MCF 10A (cell line): ENCODE measurements around the gene EIF4B. TPM values are rescaled to one million over a fixed set of nuclear protein-coding genes. Genes with fewer than 3 reads are reported as not detected.
A peak's percentile ranks its signal among the peaks of the same experiment; 100 is the strongest.

Experiments used
- BruUV-seq: library from RNA; stranded (reverse); fragments of 400-500 nt; replicated peaks from 2 replicates; lab custom pipeline; 2021; lab: Mats Ljungman, UMichigan
- CTCF ChIA-PET: fragments of 300-600 bp; sonication (Branson Sonifier 250); formaldehyde crosslinking; extraction: SDS; loops from one replicate; lab custom pipeline; 2021; ENCODE audit warnings: antibody characterized with exemption, inconsistent platforms; lab: Yijun Ruan, JAX
- POLR2A ChIA-PET: fragments of 300-600, 350-650 bp; sonication (Branson Sonifier 250); formaldehyde crosslinking; extraction: SDS; loops from one replicate; lab custom pipeline; 2020; ENCODE audit warnings: antibody characterized with exemption, inconsistent platforms; lab: Yijun Ruan, JAX
- DNase-seq: peaks from one replicate; pipeline ENCODE4 v3.0.0-alpha.2; 2018; ENCODE audit not compliant: unreplicated experiment
- H3K27ac Mint-ChIP-seq: one replicate; pipeline ENCODE4 v1.8.0; 2022; ENCODE audit warnings: mild to moderate bottlenecking, low read depth, mixed read lengths; ENCODE audit not compliant: unreplicated experiment
- H3K27me3 Mint-ChIP-seq: one replicate; pipeline ENCODE4 v1.8.0; 2022; ENCODE audit warnings: mixed read lengths; ENCODE audit not compliant: insufficient read depth, unreplicated experiment
- H3K36me3 Mint-ChIP-seq: one replicate; pipeline ENCODE4 v1.8.0; 2022; ENCODE audit warnings: mild to moderate bottlenecking, moderate library complexity, mixed read lengths; ENCODE audit not compliant: insufficient read depth, unreplicated experiment
- H3K4me1 Mint-ChIP-seq: one replicate; pipeline ENCODE4 v1.8.0; 2022; ENCODE audit warnings: mixed read lengths; ENCODE audit not compliant: insufficient read depth, unreplicated experiment
- H3K4me3 Mint-ChIP-seq: one replicate; pipeline ENCODE4 v1.8.0; 2022; ENCODE audit warnings: mild to moderate bottlenecking, moderate library complexity, mixed read lengths; ENCODE audit not compliant: unreplicated experiment
- H3K9me3 Mint-ChIP-seq: one replicate; pipeline ENCODE4 v1.8.0; 2022; ENCODE audit warnings: mixed read lengths; ENCODE audit not compliant: unreplicated experiment
- intact Hi-C: fragments of 100-400 bp; cut with micrococcal nuclease; formaldehyde crosslinking; loops from 2 replicates; pipeline ENCODE4 v1.14.1; 2022
- total RNA-seq: library from RNA; stranded (reverse); gene quantifications from 2 replicates; pipeline ENCODE4 v1.2.3, GENCODE V29; 2022
- TF ChIP-seq, protein P1 (sequence below): fragments of 200-600 bp; IDR thresholded peaks from one replicate; pipeline ENCODE4 v1.8.0; 2022; ENCODE audit warnings: antibody characterized with exemption, mild to moderate bottlenecking; ENCODE audit not compliant: unreplicated experiment

EIF4B gene
- total RNA-seq, 1 experiment from 2014 or later: 658 TPM

DNA sequence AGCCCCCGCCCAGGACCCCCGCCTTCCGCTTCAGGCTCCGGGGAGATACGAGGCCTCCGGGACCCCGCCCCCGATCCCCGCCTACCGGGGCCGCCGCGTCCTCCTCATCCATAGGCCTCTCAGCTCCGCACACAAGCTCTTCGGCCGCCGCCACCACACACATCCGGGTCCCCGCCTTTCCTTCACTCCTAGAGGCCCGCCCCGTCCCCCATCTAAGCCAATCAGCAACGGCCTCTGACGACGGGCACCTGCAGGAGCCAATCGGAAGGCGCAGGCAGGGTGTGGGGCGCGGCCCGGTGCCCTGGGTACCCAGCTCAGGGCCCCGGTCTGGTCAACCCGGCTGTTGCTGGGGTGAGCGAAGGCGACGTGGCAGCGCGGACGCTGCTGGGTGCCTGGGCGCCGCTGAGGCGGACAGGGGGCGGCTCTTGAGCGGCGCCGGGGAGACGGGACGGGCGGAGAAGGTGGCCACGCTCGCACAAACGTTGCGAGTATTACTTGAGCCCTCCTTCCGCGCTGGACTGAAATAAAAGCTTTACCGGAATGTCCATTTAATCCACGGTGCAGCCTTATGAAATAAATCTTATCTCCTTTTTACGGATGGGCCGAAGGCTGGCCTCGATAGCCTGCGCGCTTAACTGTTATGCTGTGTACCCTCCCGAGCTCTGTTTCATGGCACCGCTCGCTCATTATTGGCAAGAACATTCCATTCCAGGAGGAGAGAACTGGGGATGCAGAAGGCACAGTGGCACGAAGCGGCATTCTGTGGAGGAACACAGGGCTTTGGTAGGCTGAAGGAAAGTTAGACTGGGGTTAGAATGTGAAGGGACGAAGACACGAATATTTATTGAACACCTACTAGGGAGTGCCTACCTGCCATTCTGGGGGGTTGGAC is 73.2 kb downstream of the EIF4B start, which contains the start of gene SPRYD3:
SPRYD3 (minus strand) TSS at position 165 of the 892 bp plus-strand sequence; CDS start at position 108, 57 bp downstream.
- H3K4me3 Mint-ChIP-seq: peak within 1 kb of the TSS; percentile 73
- H3K27me3 Mint-ChIP-seq: no peaks in the 10 kb centered on the region
- TSS peak; percentile 94 for BruUV-seq
- peak within 1 kb of the TSS; percentile 61 for H3K27ac Mint-ChIP-seq
- peaks cover 41% of the 10 kb centered on the region for H3K36me3 Mint-ChIP-seq
- POLR2A ChIA-PET: interaction anchor here (0.5 to 4.8 kb wide), 30 partner anchors 11 to 935 kb away, joined by 3 to 55 read pairs (median 4); partner anchors contain the start of genes AAAS, CSAD, EIF4B and ESPL1
- no peaks in the 10 kb centered on the region for H3K9me3 Mint-ChIP-seq
- H3K4me1 Mint-ChIP-seq: peaks cover 23% of the 10 kb centered on the region
- CTCF ChIA-PET: interaction anchor here (0.6 to 6.9 kb wide), 7 partner anchors 12 to 609 kb away, joined by 3 to 85 read pairs (median 4); no protein-coding TSS in a partner anchor
- peak; percentile 97 for DNase-seq
- TF ChIP-seq, protein P1, sequence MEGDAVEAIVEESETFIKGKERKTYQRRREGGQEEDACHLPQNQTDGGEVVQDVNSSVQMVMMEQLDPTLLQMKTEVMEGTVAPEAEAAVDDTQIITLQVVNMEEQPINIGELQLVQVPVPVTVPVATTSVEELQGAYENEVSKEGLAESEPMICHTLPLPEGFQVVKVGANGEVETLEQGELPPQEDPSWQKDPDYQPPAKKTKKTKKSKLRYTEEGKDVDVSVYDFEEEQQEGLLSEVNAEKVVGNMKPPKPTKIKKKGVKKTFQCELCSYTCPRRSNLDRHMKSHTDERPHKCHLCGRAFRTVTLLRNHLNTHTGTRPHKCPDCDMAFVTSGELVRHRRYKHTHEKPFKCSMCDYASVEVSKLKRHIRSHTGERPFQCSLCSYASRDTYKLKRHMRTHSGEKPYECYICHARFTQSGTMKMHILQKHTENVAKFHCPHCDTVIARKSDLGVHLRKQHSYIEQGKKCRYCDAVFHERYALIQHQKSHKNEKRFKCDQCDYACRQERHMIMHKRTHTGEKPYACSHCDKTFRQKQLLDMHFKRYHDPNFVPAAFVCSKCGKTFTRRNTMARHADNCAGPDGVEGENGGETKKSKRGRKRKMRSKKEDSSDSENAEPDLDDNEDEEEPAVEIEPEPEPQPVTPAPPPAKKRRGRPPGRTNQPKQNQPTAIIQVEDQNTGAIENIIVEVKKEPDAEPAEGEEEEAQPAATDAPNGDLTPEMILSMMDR: no peak
- intact Hi-C loops: loop anchor here (1.0 to 2.0 kb wide), 2 partner anchors 20 to 73 kb away; partner anchors contain the start of gene EIF4B

DNA sequence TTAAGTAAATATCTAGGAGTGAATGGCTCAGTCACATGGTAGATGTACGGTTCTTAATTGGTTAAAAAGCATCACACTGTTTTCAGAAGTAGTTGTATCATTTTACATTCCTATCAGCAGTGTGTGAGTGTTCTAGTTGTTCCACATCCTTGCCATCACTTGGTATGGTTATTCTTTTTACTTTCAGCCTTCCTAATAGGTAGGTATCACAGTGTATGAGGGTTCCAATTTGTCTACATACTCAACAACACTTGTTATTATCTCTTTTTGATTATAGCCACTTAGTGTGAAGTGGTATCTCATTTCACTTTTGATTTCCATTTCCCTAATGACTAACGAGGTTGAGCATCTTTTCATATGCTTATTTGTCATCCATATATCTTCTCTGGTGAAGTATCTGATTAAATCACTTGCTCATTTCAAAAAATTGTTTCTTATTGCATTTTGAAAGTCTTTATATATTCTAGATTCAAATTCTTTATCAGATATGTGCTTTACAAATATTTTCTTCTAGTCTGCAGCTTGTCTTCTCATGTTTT is 76.5 kb downstream of the EIF4B start:
- Mint-ChIP-seq H3K27me3 (no peaks in the 10 kb centered on the region), H3K4me3 (no peak overlapping the region), H3K36me3 (peaks cover 14% of the 10 kb centered on the region), H3K9me3 (no peaks in the 10 kb centered on the region), H3K4me1 (peaks cover 16% of the 10 kb centered on the region), H3K27ac (no peak overlapping the region)
- DNase-seq: no peak
- ChIA-PET POLR2A (no interaction called here), CTCF (interaction anchor here (0.6 to 2.7 kb wide), 2 partner anchors 12 to 17 kb away, joined by 3 to 13 read pairs; no protein-coding TSS in a partner anchor)
- BruUV-seq: no TSS peak
- intact Hi-C loops: no loop called here
- TF ChIP-seq, protein P1: no peak

DNA sequence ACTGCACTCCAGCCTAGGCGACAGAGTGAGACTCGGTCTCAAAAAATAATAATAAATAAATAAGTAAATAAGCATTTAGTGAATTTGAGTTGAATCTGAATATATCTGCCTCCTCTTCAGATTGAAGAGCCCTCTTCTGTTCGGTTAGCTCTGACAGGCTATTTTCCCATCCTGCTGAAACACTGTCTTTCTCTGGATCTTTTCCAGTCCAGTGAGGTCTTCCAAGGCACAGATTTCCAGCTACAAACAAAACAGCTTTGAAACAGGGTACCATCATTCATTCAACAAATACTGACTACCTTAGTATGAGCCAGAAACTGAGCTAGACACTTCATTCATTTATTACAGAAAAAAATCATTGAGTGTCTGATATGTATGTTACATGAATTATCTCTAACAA is 80.1 kb downstream of the EIF4B start:
- H3K36me3 Mint-ChIP-seq: no peaks in the 10 kb centered on the region
- H3K9me3 Mint-ChIP-seq: no peaks in the 10 kb centered on the region
- H3K27me3 Mint-ChIP-seq: no peaks in the 10 kb centered on the region
- intact Hi-C loops: no loop called here
- H3K27ac Mint-ChIP-seq: no peak overlapping the region
- POLR2A ChIA-PET: interaction anchor here (0.7 to 2.0 kb wide), 3 partner anchors 9 to 26 kb away, joined by 3 to 7 read pairs (median 4); no protein-coding TSS in a partner anchor
- no peak for DNase-seq
- CTCF ChIA-PET: interaction anchor here (0.6 to 5.1 kb wide), 6 partner anchors 12 to 235 kb away, joined by 3 to 42 read pairs (median 4); partner anchors contain the start of gene IGFBP6
- TF ChIP-seq, protein P1: no peak
- no peak overlapping the region for H3K4me3 Mint-ChIP-seq
- BruUV-seq: no TSS peak
- H3K4me1 Mint-ChIP-seq: no peaks in the 10 kb centered on the region

DNA sequence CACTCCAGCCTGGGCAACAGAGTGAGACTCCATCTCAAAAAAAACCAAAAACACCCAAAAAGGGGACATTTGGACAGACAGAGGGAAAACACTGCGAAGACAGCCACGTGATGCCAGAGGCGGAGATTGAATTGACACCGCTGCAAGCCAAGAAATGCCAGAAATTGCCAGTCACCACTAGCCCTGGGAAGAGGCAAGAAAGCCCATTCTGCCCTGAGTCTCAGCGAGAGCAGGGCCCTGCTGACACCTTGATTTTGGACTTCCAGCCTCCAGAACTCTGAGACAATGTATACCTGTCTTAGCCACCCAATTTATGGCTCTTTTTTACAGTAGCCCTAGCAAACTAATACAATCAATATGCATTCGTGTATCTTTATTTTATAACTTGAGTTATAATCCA is 83.8 kb downstream of the EIF4B start:
- Mint-ChIP-seq H3K27ac (no peak overlapping the region), H3K36me3 (peaks cover 7% of the 10 kb centered on the region), H3K4me3 (no peak overlapping the region), H3K4me1 (no peaks in the 10 kb centered on the region), H3K9me3 (no peaks in the 10 kb centered on the region), H3K27me3 (no peaks in the 10 kb centered on the region)
- intact Hi-C loops: no loop called here
- TF ChIP-seq, protein P1: no peak
- ChIA-PET POLR2A (interaction anchor here (1.3 kb wide), 1 partner anchor 10 kb away, joined by 11 read pairs; the partner anchor contains the start of gene SPRYD3), CTCF (interaction anchor here (0.6 to 14.2 kb wide), 3 partner anchors 11 to 730 kb away, joined by 3 to 267 read pairs (median 4); no protein-coding TSS in a partner anchor)
- no peak for DNase-seq
- BruUV-seq: no TSS peak
